Stimulated activated CD8-positive, alpha-beta memory T cell treated with anti-CD3 and anti-CD28 coated beads, Interleukin-15, amount 100 ng/mL, for 4 hours (primary cell): ENCODE measurements around the gene KRTAP10-10.
"Not testable (repeated sequence)": the region's sequence is repeated elsewhere in the genome, so short reads cannot be mapped to it uniquely, and the experiment has no call there.

Source experiments
- DNase-seq, 2 donors: peaks; one replicate each; pipeline ENCODE4 v3.0.0-alpha.2; 2020; ENCODE audit warnings: low read depth in 2 of 2

Gene KRTAP10-10

DNA sequence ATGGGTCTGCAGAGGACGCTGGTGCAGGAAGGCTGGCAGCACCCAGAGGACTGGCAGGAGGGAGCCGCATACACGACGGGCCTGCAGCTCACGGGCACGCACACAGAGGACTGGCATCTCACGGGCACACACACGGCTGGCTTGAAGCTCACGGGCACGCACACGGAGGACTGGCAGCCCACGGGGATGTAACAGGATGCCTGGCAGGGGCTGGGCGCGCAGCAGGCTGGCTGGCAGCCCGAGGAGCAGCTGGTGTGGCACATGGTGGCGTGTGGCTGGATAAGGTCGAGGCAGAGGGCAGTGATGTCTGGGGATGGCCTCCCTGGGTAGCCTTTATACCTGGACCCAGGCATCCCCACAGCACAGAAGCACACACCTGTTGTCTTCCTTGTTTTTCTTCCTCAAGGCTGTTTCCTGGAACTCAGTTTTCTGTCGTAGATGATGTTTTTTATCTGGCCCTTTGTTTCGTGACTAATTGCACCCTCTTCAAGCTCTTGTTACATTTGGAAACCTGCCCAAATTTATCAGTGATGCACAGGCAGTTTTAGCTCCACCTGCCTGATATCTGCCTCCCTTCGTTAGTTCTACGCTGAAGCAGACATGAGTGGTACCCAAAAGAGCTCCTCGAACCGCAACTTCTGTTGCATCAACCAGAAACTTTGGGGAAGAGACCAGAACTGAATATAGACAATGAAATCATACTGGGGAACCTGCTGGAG, 44.9 kb downstream of the KRTAP10-10 start, which contains the start of gene KRTAP12-1:
Gene KRTAP12-1 (minus strand): TSS at position 303 of the 719 bp plus-strand sequence. CDS start 40 bp downstream, at position 263.
- no peak for DNase-seq

DNA sequence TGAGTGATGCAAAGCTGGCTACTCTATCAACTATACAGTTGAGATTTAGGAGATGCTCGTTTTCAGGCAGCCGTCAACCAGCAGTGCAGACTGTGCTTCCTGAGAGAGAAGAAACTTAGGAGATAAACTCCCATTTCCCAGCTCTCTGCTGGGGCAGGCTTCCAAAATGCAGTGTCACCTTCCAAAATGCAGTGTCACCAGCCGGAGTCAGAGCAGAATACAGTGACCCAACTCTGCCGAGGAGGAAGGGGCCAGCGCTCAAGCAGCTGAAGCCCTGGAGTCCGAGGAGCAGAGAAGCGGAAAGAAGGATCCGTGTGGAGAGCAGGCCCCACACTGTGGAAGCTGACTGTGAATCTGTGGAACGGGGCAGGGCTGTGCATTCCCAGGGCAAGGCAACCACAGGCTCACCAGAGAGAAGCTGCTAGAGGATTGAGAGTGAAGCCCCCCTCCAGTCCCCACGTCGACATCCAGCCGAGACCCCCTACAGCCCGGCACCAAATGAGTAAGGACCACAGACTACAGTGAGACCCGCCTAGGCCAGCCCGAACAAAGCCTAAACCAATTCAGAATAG, 45.5 kb downstream of the KRTAP10-10 start:
- no peak for DNase-seq

DNA sequence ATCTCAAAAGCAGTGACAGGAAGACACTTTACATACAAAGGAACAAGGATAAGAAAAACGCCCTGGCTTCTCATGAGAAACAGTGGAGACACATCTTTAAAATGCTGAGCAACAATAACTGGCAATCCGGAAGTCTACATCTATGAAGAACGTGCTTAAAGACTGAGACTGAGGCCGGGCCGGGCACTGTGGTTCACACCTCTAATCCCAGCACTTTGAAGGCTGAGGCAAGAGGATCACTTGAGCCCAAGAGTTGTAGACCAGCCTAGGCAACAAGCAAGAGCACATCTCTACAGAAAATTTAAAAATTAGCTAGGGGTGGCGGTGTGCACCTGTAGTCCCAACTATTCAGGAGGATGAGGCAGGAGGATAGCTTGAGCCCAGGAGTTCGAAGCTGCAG, 46.9 kb downstream of the KRTAP10-10 start:
- DNase-seq, result no peak

DNA sequence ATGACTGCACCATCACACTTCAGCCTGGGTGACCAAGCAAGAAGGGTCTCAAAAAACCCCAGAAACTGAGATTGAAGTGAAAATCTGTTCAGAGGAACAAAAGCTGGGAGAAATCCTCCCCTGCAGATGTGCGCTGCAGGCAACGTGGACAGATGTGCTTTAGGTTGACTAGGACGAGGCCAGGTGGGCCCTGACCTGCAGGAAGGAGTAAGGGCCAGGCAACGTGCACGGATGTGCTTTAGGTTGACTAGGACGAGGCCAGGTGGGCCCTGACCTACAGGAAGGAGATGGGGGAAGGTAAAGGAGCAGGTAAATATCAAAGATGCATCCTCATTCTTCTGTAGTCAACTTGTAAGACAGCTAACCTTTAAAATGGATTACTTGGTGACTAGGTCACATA, 47.3 kb downstream of the KRTAP10-10 start:
- DNase-seq, result no peak

DNA sequence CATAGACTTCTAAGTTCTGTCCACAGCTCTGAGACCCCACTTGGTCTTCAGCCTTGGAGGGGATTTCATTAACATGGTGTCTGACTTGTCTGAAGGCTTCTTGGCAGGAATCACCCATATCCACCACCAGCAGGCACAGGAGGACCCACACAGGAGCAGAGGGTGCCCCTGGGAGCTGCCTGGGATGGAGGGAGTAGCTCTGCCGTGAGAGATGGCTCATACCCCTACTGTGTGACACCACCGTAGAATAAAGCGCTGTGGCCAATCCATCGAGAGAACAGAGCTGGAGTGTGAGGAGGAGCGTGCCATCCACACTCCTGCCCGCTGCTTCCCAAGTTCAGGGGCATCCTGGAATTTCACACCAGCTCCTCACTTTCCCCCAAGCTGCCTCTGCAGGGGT, 47.9 kb downstream of the KRTAP10-10 start:
- DNase-seq, result not testable (repeated sequence)

DNA sequence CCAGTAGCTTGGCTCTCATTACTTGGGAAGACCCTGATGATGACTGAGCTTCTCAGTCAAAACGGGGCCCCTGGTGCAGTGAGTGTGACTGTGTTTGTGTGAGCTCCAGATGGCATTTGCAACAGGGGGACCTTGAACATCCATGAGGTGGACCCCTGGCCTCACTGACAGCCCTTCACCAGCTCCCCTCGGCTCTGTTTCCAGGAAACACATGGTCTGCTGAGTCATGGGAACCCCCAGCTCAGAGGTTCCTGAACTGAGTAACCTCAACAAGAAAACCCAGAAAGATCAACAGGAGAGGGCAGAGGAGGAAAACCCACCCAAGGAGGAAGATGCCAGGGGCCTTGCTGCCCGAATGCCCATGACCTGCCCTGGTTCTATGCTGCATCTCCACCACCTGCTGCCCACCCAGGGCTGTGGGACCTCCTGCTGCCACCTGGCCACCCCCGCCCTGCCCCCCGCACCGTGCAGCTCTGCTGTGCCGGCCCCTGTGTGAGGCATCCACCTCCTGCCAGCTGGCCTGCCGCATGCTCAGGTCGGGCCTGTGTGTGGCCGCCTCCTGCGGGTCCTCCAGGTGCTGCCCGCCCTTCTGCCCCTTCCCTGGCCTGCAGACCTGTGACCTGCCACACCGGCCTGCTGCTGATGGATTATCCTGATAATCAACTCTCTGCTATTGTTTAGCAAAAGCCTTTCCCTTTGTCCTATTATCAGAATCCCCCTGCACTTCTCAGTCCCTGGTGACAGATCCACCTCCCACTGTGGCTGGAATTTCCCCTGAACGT, 49.0 kb downstream of the KRTAP10-10 start:
- DNase-seq, result no peak

DNA sequence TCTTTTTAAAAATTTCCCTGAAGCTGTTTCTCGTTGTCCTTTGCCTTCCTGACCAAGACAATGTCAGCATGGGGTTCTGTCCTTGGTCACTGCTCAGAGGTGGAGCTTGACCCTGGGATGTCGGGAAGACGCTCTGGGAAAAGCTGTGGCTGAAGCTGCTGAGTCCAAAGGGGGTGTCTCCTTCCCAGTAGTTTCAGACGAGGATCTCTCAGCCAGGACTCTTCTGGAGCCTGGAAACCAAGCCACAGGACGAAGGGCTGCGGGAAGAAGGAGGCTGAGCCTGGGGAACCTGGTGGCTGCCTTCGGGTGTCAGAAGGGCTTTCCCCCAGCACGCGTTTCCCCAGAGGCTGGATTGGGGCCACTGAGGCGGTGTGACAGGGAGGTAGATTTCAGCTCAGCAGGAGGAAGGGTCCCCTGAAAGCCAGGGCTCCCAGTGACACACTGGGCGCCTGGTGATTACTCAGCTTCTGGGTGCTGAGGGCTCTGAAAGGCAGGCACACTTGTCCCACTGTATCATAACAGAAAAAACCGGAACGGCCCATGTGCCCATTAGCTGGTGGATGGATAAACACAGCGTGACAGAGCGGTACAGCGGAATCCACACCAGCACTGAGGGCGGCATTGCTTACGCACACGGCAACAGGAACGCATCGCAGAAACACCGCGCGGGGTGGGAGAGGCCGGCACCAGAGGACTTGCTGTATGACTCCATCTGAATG, 49.8 kb downstream of the KRTAP10-10 start:
- DNase-seq, result no peak

DNA sequence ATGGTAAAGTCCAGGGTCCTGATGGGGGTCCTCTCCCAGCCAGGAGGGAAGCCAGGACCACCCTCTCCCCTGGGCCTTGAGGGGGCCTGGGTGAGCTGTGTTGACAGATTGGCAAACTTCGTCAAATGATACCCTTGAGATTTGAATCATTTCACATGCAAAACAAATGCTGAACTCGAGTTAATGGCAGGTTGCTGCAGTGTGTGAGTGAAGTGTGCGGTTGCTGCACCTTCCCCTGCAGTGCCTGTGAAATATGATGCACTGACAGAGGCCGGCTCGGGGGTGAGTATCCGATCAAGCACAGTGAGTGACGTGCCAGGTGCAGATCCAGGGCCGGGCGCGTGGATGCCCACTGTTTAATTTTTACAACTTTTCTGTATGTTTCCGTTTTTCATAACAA, 50.5 kb downstream of the KRTAP10-10 start:
- no peak for DNase-seq
